OCI-LY3 (cell line): ENCODE measurements around the gene CADPS2.

Source experiments
- H2AFZ ChIP-seq: fragments of 200-600, 300-600 bp; shearing (Covaris generic); 2 replicates; pipeline ENCODE4 v1.6.0; 2014; ENCODE audit warnings: antibody characterized with exemption, low read depth, low read length
- H3K27ac ChIP-seq: fragments of 200-600, 300-600 bp; sonication (generic); 2 replicates; pipeline ENCODE4 v1.5.1; 2014; ENCODE audit warnings: mild to moderate bottlenecking, low read length, moderate library complexity, mixed read lengths
- H3K27me3 ChIP-seq: fragments of 200-600, 300-600 bp; sonication (generic); 2 replicates; pipeline ENCODE4 v1.6.1; 2014; ENCODE audit warnings: low read depth, low read length, mixed read lengths
- H3K36me3 ChIP-seq: fragments of 200-600, 300-600 bp; sonication (generic); replicated peaks from 2 replicates; pipeline ENCODE3; 2014; ENCODE audit warnings: low read depth, low read length, mixed read lengths
- H3K4me1 ChIP-seq: fragments of 300-600, 200-600 bp; sonication (generic); 2 replicates; pipeline ENCODE4 v1.6.1; 2014; ENCODE audit warnings: low read length, mixed read lengths
- H3K4me2 ChIP-seq: fragments of 200-600, 300-600 bp; sonication (generic); 2 replicates; pipeline ENCODE4 v1.6.1; 2014; ENCODE audit warnings: low read length, mixed read lengths
- H3K4me3 ChIP-seq: fragments of 300-600, 200-600 bp; sonication (generic); 2 replicates; pipeline ENCODE4 v1.5.1; 2014; ENCODE audit warnings: antibody characterized with exemption, mild to moderate bottlenecking, low read length, moderate library complexity
- H3K79me2 ChIP-seq: fragments of 300-600, 200-600 bp; shearing (Covaris generic); 2 replicates; pipeline ENCODE4 v1.6.1; 2014; ENCODE audit warnings: mild to moderate bottlenecking, low read length, mixed read lengths
- H3K9ac ChIP-seq: fragments of 300-600, 200-600 bp; shearing (Covaris generic); 2 replicates; pipeline ENCODE4 v1.6.0; 2014; ENCODE audit warnings: mild to moderate bottlenecking, low read length, moderate library complexity
- H3K9me3 ChIP-seq: fragments of 200-600, 300-600 bp; shearing (Covaris generic); 2 replicates; pipeline ENCODE4 v1.6.1; 2014; ENCODE audit warnings: low read length, mixed read lengths; ENCODE audit not compliant: insufficient read depth
- H4K20me1 ChIP-seq: fragments of 200-600, 300-600 bp; sonication (generic); 2 replicates; pipeline ENCODE4 v1.6.1; 2016; ENCODE audit warnings: low read length, mixed read lengths; ENCODE audit not compliant: insufficient read depth
- CTCF ChIP-seq: fragments of 200-600, 300-600 bp; sonication (generic); IDR thresholded peaks from 2 replicates; pipeline ENCODE4 v1.5.1; 2014; ENCODE audit warnings: antibody characterized with exemption, low read length, low read depth
- EZH2phosphoT487 ChIP-seq: fragments of 200-600 bp; shearing (Covaris generic); IDR thresholded peaks from 2 replicates; pipeline ENCODE4 v1.6.1; 2018; ENCODE audit warnings: antibody characterized with exemption, mixed run types, low read depth

Gene CADPS2

DNA sequence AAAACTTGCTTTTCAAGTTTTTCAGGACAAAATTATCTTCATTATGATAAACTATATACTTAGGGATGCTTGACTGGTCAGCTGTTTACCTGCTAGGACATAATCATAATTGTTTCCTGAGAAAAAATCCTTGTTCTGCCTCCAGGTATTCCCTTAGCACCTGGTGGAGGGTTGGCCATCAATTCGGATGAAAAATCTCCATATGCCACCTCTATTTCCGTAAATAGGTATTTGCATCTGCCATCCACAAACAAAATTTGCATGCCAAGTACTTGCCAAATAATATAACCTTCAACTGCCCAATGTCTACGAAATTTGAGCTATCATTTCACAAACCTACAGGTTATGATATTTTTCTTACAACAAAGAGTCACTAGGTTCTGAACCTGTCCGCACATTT lies 313.6 kb downstream of the CADPS2 start:
- Histone ChIP-seq H4K20me1 (no peaks in the 10 kb centered on the region), H3K27me3 (no peaks in the 10 kb centered on the region), H3K79me2 (no peaks in the 10 kb centered on the region), H3K36me3 (no peaks in the 10 kb centered on the region), H3K9ac (no peak overlapping the region), H3K4me2 (no peak overlapping the region), H3K4me1 (peaks cover 7% of the 10 kb centered on the region), H2AFZ (no peak overlapping the region), H3K4me3 (no peak overlapping the region), H3K9me3 (no peaks in the 10 kb centered on the region), H3K27ac (no peak overlapping the region)
- no peak for TF ChIP-seq EZH2phosphoT487
- TF ChIP-seq CTCF: no peak

- Histone ChIP-seq H3K27me3 (no peaks in the 10 kb centered on the region), H3K4me2 (no peak overlapping the region), H2AFZ (no peak overlapping the region), H3K4me3 (no peak overlapping the region), H3K79me2 (no peaks in the 10 kb centered on the region), H3K9ac (no peak overlapping the region), H3K4me1 (no peaks in the 10 kb centered on the region), H3K36me3 (no peaks in the 10 kb centered on the region), H4K20me1 (no peaks in the 10 kb centered on the region), H3K27ac (no peak overlapping the region), H3K9me3 (no peaks in the 10 kb centered on the region)
- no peak for TF ChIP-seq CTCF
- no peak for TF ChIP-seq EZH2phosphoT487
Measured at GRCh38 chr7:122561326-122561725, 324.9 kb downstream of the CADPS2 start.

DNA sequence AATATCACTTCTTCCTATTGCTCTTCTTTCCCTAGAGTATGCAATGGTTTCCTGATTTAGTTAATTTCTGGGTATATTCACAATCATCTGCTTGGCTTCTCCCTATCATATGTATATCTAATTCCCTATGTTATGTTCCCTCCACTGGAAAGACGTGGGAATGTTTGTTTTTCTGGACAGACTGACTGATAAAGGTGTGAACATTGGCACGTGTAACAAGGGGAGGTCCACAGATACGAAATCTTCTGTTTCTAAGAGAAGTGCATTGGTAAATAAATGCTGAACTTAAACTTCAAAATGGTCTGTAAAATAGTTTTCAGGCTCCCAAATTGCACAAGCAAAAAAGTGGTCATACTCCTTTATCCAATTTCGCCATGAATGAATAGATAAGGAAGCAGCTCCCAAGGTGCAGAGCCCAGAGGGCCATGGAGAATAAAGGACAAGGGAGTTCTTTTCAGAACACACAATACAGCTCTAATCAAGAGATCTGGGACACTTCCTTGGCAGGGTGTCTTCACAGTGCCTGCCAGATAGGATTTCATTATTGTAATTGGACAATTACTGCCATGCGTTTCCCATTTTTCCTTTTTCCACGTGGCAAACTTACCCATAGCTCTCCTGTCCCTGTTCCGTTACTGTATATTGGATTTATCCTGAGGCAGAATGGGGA lies 329.3 kb downstream of the CADPS2 start:
- no peaks in the 10 kb centered on the region for H3K9me3 ChIP-seq
- H3K9ac ChIP-seq: no peak overlapping the region
- no peaks in the 10 kb centered on the region for H4K20me1 ChIP-seq
- no peak overlapping the region for H3K4me3 ChIP-seq
- no peak overlapping the region for H3K4me2 ChIP-seq
- H3K4me1 ChIP-seq: no peaks in the 10 kb centered on the region
- H3K27ac ChIP-seq: no peak overlapping the region
- H2AFZ ChIP-seq: no peak overlapping the region
- H3K36me3 ChIP-seq: no peaks in the 10 kb centered on the region
- H3K27me3 ChIP-seq: no peaks in the 10 kb centered on the region
- TF ChIP-seq CTCF (no peak), EZH2phosphoT487 (no peak)
- H3K79me2 ChIP-seq: no peaks in the 10 kb centered on the region

DNA sequence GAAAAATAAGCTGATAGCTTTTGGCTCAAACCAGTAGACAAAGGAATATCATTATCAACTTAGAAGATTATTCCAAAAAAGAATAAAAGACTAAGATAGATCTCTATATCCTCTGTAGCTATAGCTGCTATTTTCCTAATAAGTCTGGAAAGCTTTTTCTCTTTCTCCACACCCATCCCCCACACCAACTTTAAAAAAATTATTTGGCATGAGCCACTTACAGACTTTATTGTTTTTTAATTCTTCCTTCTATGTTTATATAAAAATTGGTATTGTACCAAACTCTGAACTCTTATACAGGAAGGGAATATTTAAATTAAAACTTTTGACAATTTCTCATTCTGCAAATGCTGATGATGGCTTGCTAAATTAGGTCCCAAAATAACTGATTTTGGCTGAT lies 330.0 kb downstream of the CADPS2 start:
- TF ChIP-seq EZH2phosphoT487 (no peak), CTCF (no peak)
- Histone ChIP-seq H2AFZ (no peak overlapping the region), H3K79me2 (no peaks in the 10 kb centered on the region), H3K4me1 (no peaks in the 10 kb centered on the region), H3K9me3 (no peaks in the 10 kb centered on the region), H4K20me1 (no peaks in the 10 kb centered on the region), H3K36me3 (no peaks in the 10 kb centered on the region), H3K27me3 (no peaks in the 10 kb centered on the region), H3K4me2 (no peak overlapping the region), H3K9ac (no peak overlapping the region), H3K27ac (no peak overlapping the region), H3K4me3 (no peak overlapping the region)
